Stimulated activated CD4-positive, alpha-beta T cell treated with anti-CD3 and anti-CD28 coated beads, Interleukin-4, amount 100 ng/mL, for 48 hours (primary cell): ENCODE data around the gene TSEN15.
A peak's percentile ranks its signal among the peaks of the same experiment; 100 is the strongest.

ENCODE experiments used
- DNase-seq, 2 donors: peaks; one replicate each; pipeline ENCODE4 v3.0.0-alpha.2; 2020; ENCODE audit warnings: low read depth in 2 of 2

TSEN15 gene

GRCh38 chr1:184051485-184052193 is at the start of gene TSEN15:
Gene TSEN15 (plus strand): TSS chr1:184051730. CDS start chr1:184051756, 26 bp downstream.
- DNase-seq, result peak; percentile 65 to 75

GRCh38 chr1:184002071-184002470 is 49.5 kb upstream of the TSEN15 start:
- no peak for DNase-seq

- no peak for DNase-seq
Measured at GRCh38 chr1:184004935-184005334, 46.6 kb upstream of the TSEN15 start.

- no peak for DNase-seq
Measured at GRCh38 chr1:184005506-184005905, 46.0 kb upstream of the TSEN15 start.

GRCh38 chr1:184010788-184011187 is 40.7 kb upstream of the TSEN15 start:
- DNase-seq, result no peak

- DNase-seq, result no peak
Measured at GRCh38 chr1:184012187-184012586, 39.3 kb upstream of the TSEN15 start.

GRCh38 chr1:184014271-184014670 is 37.3 kb upstream of the TSEN15 start:
- DNase-seq, result no peak

- DNase-seq, result no peak
Measured at GRCh38 chr1:184016169-184016568, 35.4 kb upstream of the TSEN15 start.

GRCh38 chr1:184017306-184017705 is 34.2 kb upstream of the TSEN15 start:
- DNase-seq, result no peak

- DNase-seq, result no peak
Measured at GRCh38 chr1:184018622-184019021, 32.9 kb upstream of the TSEN15 start.

- DNase-seq, result no peak
Measured at GRCh38 chr1:184019069-184019468, 32.5 kb upstream of the TSEN15 start.

GRCh38 chr1:184019506-184019905 is 32.0 kb upstream of the TSEN15 start:
- no peak for DNase-seq

GRCh38 chr1:184020328-184020727 is 31.2 kb upstream of the TSEN15 start:
- no peak for DNase-seq

- DNase-seq, result no peak
Measured at GRCh38 chr1:184020855-184021254, 30.7 kb upstream of the TSEN15 start.

- no peak for DNase-seq
Measured at GRCh38 chr1:184021728-184022127, 29.8 kb upstream of the TSEN15 start.

GRCh38 chr1:184022668-184023067 is 28.9 kb upstream of the TSEN15 start:
- DNase-seq, result no peak

GRCh38 chr1:184023171-184023570 is 28.4 kb upstream of the TSEN15 start:
- DNase-seq, result no peak

- no peak for DNase-seq
Measured at GRCh38 chr1:184025242-184025675, 26.3 kb upstream of the TSEN15 start.

GRCh38 chr1:184027826-184028695 is 23.5 kb upstream of the TSEN15 start:
- no peak for DNase-seq

GRCh38 chr1:184028854-184029623 is 22.5 kb upstream of the TSEN15 start:
- no peak for DNase-seq

- DNase-seq, result no peak
Measured at GRCh38 chr1:184030433-184031091, 21.0 kb upstream of the TSEN15 start.

GRCh38 chr1:184031092-184031408 is 20.5 kb upstream of the TSEN15 start:
- DNase-seq, result no peak
